Aorta (tissue), 5 donors: ENCODE measurements around the gene PERP. TPM values are rescaled to one million over a fixed set of nuclear protein-coding genes. Genes with fewer than 3 reads are reported as not detected.
A peak's percentile ranks its signal among the peaks of the same experiment; 100 is the strongest.

Experiments
- ATAC-seq: fragments of 200-7000 bp; cut with Tn5 transposase; one replicate; pipeline ENCODE4 v1.9.1; 2022; ENCODE audit warnings: moderate library complexity; ENCODE audit not compliant: low FRiP score
- DNase-seq, 2 donors: peaks; one replicate each; pipeline ENCODE4 v3.0.0-alpha.2; 2020
- H3K27ac ChIP-seq, 2 donors: one replicate each; pipeline ENCODE4 v1.5.1; 2013; ENCODE audit warnings: low read length in 2 of 2, mild to moderate bottlenecking in 2 of 2, moderate library complexity in 2 of 2, control low read depth in 1 of 2, inconsistent platforms in 1 of 2, low read depth in 1 of 2
- H3K27me3 ChIP-seq, 2 donors: one replicate each; pipeline ENCODE4 v1.6.1; 2013; ENCODE audit warnings: control low read depth in 1 of 2, low read length in 1 of 2, mild to moderate bottlenecking in 1 of 2, moderate library complexity in 1 of 2; ENCODE audit not compliant: insufficient read depth in 2 of 2, control insufficient read depth in 1 of 2
- H3K36me3 ChIP-seq, 2 donors: one replicate each; pipeline ENCODE4 v1.6.1; 2013; ENCODE audit warnings: control low read depth in 1 of 2, low read length in 1 of 2, mild to moderate bottlenecking in 1 of 2; ENCODE audit not compliant: insufficient read depth in 2 of 2, control insufficient read depth in 1 of 2
- H3K4me1 ChIP-seq, 2 donors: one replicate each; pipeline ENCODE4 v1.6.1; 2013; ENCODE audit warnings: low read length in 2 of 2, control low read depth in 1 of 2, mild to moderate bottlenecking in 1 of 2, moderate library complexity in 1 of 2; ENCODE audit not compliant: insufficient read depth in 2 of 2, control insufficient read depth in 1 of 2
- H3K4me3 ChIP-seq, 2 donors: one replicate each; pipeline ENCODE4 v1.5.1; 2013; ENCODE audit warnings: low read length in 2 of 2, control low read depth in 1 of 2, mild to moderate bottlenecking in 1 of 2
- H3K9me3 ChIP-seq: one replicate; pipeline ENCODE4 v1.6.1; 2013; ENCODE audit warnings: mild to moderate bottlenecking, low read length; ENCODE audit not compliant: control insufficient read depth
- WGBS, 2 donors: extraction: QIAGEN DNeasy Blood & Tissue Kit; methylation state at CpG; one replicate each; pipeline ENCODE4 v1.1.7; 2013; 5-methylcytosine and 5-hydroxymethylcytosine counted together
- intact Hi-C, 2 donors: fragments of 100-400 bp; cut with DNase I; formaldehyde crosslinking; loops; one replicate each; pipeline versions ENCODE4 v1.14.2 to v1.15.0; 2022
- long read RNA-seq, 2 donors: library from polyadenylated mRNA; unstranded; transcript quantifications; one replicate each; pipeline ENCODE4 v2.0.0, GENCODE V29; 2020 to 2021
- polyA plus RNA-seq, 2 donors: library from polyadenylated mRNA; stranded (reverse); fragments of 200-250 nt; gene quantifications; one replicate each; pipeline ENCODE4 v1.2.3, GENCODE V29; 2013
- total RNA-seq, 2 donors: library from RNA; stranded (reverse); fragmentation: NEBNext Ultra II Directional; extraction: Animal tissue kit (Norgen Biotek cat#: 25700); gene quantifications; one replicate each; pipeline ENCODE4 v1.2.1, GENCODE V29; 2021
- donor health status: healthy with polysubstance abuse.
- donor health status: Bipolar disorder and iron deficiency.
- donor health status: DM: no; HTN: no; CAD: no.
- donor health status: DM: no; HTN: no; CAD: no.
- donor health status: DM: yes; HTN: yes; CAD: no.

Gene PERP
- total RNA-seq (10 to 100 TPM; 14.8 to 16.9 TPM), polyA plus RNA-seq (10 to 100 TPM; 13.6 to 15.9 TPM)
- long read RNA-seq, donor 1, full-length matches to known transcripts, result 179 of 190 reads
- long read RNA-seq, donor 1, partial matches to known transcripts, result 6 of 190 reads
- long read RNA-seq, donor 1, other reads (novel, unspliced or antisense), result 5 of 190 reads
- long read RNA-seq, donor 2, full-length matches to known transcripts, result 54 of 56 reads
- long read RNA-seq, donor 2, partial matches to known transcripts, result 0 of 56 reads
- long read RNA-seq, donor 2, other reads (novel, unspliced or antisense), result 2 of 56 reads

DNA sequence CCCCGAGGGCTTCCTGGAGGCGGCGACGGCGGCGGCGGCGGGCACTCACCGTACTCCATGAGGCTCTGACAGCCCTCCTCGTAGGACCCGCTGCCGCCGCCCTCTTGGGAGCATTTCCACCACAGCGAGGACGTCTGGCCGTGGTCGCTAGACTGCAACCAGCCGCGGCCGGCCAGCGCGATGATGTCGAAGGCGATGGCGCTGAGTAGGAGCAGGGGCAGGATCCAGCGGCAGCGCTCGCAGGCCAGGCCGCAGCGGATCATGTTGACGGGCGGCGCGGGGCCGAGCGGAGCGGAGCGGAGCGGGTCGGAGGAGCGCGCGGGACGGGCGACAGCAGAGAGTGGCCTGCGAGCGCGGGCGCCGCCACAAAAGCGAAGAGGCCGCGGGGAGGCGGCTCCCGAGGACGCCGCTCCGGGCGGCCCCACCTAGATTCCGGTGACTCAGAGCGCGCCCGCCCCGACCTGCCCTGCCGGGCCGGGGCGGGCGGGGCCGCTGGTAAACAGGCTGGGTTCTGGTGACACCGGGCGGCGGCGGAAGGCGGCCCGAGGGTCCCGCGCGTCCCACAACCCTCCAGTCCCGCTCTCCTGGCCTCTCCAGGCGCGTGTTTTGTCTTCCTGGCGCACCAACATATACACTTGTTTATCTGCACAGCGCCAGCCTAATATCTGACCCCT lies at the start of gene PERP:
TSS of gene PERP (minus strand) at position 342 of the 674 bp plus-strand sequence. CDS start at position 263, 79 bp downstream.
- Histone ChIP-seq H3K4me3 (peak within 1 kb of the TSS; percentile 62 to 71), H3K27me3 (no peaks in the 10 kb centered on the region), H3K36me3 (no peaks in the 10 kb centered on the region), H3K27ac (peak within 1 kb of the TSS in 1 of 2 donors; percentile 7), H3K4me1 (no peaks in the 10 kb centered on the region), H3K9me3 (no peaks in the 10 kb centered on the region)
- intact Hi-C loops, result loop anchor here in 1 of 2 donors (5.0 kb wide), 1 partner anchor 400 kb away; no protein-coding TSS in a partner anchor
- 1% methylated on average over 76 to 83 of the region's 83 CpGs for WGBS, 2 donors
- peak; percentile 74 to 91 for DNase-seq
- ATAC-seq, result peak; percentile 90

DNA sequence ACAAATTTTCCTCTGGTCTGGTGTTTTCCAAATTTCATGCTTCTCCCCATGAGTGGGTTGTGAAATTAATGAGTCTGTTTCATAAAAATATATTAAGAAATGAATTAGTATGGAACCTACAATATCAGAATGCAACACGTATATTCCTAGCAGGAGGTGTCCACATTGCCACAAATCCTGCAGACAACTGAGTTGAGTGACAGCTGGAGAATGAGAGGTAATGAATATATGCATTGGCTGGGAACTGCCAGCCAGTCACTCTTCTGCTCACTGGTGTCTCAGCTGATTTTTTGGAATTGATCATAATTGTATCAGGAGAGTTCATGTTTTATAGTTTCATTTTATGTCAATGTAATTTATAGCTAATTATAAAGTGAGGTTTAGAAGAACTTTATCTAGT lies 48.2 kb upstream of the PERP start:
- Histone ChIP-seq H3K9me3 (no peaks in the 10 kb centered on the region), H3K27me3 (no peaks in the 10 kb centered on the region), H3K36me3 (no peaks in the 10 kb centered on the region), H3K4me1 (no peaks in the 10 kb centered on the region), H3K27ac (no peak overlapping the region), H3K4me3 (no peak overlapping the region)
- no peak for DNase-seq
- intact Hi-C loops, result no loop called here
- no peak for ATAC-seq
- WGBS, 2 donors, result 68 to 76% methylated on average over 1 of the region's 1 CpG

DNA sequence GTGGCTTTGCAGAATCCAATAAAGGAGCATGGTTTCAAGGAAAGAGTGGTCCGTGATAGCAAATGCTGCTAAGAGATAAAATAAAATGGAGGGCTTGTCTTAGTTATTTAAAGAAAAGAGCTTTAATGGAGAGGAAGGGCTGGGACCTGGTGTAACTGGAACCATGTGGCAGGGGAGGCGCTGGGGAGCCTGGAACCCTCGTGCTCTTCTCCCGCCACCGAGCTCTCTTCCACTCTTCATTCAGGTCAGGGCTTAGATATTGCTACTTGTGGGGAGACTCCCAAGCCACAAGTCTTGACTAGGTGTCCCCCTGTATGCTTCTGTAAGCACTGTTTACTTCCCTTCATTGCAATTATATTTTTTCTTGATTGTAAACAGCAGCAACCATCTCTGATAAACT lies 39.3 kb upstream of the PERP start:
- H3K4me1 ChIP-seq, result no peaks in the 10 kb centered on the region
- ATAC-seq (no peak), DNase-seq (no peak)
- no peak overlapping the region for H3K27ac ChIP-seq
- no peaks in the 10 kb centered on the region for H3K9me3 ChIP-seq
- intact Hi-C loops, result no loop called here
- no peak overlapping the region for H3K4me3 ChIP-seq
- no peaks in the 10 kb centered on the region for H3K27me3 ChIP-seq
- WGBS, 2 donors, result 86 to 88% methylated on average over 5 of the region's 5 CpGs
- H3K36me3 ChIP-seq, result no peaks in the 10 kb centered on the region

DNA sequence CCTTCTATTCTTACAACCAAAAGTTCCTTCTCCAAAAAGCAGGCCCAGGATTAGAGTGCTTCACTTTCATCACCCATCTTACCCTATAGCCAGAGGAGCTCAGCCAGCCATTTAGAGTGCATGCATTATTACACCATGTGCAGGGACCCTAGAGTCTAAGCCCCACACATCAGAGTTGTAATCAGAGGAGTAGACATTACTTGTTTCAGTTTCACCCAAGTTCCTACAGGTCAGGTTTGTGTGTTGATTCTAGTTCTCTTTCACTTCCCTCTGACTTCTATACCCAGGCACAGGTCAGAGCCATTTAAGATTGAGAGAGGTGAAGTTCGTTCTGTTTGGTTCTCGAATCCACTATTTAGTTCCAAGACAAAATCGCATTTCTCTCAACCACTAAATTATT lies 38.2 kb upstream of the PERP start:
- Histone ChIP-seq H3K4me3 (no peak overlapping the region), H3K36me3 (no peaks in the 10 kb centered on the region), H3K4me1 (no peaks in the 10 kb centered on the region), H3K9me3 (no peaks in the 10 kb centered on the region), H3K27me3 (no peaks in the 10 kb centered on the region), H3K27ac (no peak overlapping the region)
- 88 to 93% methylated on average over 3 of the region's 3 CpGs for WGBS, 2 donors
- intact Hi-C loops, result no loop called here
- ATAC-seq, result no peak
- DNase-seq, result no peak

DNA sequence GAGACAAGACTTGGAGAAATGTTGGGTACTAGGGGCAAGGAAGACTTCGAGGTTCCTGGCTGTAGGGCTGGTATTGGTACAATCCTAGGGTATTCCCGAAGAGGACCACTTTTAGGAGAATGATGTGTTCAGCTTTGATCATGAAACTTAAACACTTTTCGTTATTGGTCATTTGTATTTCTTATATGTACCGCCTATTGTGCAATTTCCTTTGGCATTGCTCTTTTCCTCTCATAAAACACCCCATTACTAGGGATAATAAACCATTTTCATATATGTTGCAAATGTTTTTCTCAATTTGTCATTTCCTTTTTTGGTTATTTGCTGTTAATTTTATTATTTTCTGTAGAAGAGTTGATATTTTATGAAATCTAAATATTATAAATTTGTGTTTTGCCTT lies 35.6 kb upstream of the PERP start:
- whole genome bisulfite sequencing, 2 donors, result 78 to 85% methylated on average over 4 of the region's 4 CpGs
- H3K36me3 ChIP-seq, result no peaks in the 10 kb centered on the region
- H3K9me3 ChIP-seq, result no peaks in the 10 kb centered on the region
- no peak overlapping the region for H3K4me3 ChIP-seq
- no peaks in the 10 kb centered on the region for H3K27me3 ChIP-seq
- DNase-seq (no peak), ATAC-seq (no peak)
- no peaks in the 10 kb centered on the region for H3K4me1 ChIP-seq
- intact Hi-C loops, result no loop called here
- H3K27ac ChIP-seq, result no peak overlapping the region

DNA sequence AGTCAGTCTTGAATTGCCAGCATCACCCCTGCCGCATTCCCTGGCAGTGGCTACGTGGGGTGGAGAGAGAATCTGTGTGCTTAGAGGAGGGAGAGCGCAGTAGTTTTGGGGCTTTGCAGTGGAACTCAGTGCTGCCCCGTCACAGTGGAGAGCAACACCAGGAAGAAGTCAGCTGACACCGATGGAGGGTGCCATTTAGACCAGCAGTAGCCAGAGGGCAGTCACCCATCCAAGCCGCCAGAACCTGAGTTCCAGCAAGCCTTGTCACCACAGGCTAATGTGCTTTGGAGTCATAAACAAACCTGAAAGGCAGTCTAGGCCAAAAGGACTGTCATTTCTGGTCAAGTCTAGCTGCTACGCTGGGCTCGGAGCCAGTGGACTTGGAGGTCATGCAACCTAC lies 22.0 kb upstream of the PERP start:
- intact Hi-C loops, result no loop called here
- WGBS, 2 donors, result 90 to 96% methylated on average over 8 of the region's 8 CpGs
- H3K9me3 ChIP-seq, result no peaks in the 10 kb centered on the region

DNA sequence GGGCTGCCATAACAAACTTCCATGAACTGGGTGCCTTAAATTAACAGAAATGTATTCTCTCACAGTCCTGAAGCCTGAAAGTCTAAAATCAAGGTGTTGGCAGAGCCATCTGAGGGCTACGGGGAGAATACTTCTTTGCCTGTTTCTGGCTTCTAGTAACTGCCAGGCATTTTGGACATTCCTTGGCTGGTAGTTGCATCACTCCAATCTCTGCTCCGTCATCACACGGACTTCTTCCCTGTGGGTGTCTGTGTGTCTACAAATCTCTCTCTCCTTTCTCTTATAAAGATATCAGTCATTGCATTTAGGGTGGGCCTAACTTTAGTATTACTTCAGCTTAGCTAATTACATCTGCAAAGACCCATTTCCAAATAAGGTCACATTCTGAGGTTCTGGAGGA lies 20.9 kb upstream of the PERP start:
- 77 to 80% methylated on average over 3 of the region's 3 CpGs for WGBS, 2 donors
- no peak for ATAC-seq

More for the DNA sequence above, 22.0 kb upstream of the PERP start:
- no peaks in the 10 kb centered on the region for H3K36me3 ChIP-seq
- H3K27ac ChIP-seq, result no peak overlapping the region
- peak; percentile 44 for ATAC-seq
- no peak overlapping the region for H3K4me3 ChIP-seq
- no peaks in the 10 kb centered on the region for H3K27me3 ChIP-seq
- no peaks in the 10 kb centered on the region for H3K4me1 ChIP-seq
- DNase-seq, result no peak

DNA sequence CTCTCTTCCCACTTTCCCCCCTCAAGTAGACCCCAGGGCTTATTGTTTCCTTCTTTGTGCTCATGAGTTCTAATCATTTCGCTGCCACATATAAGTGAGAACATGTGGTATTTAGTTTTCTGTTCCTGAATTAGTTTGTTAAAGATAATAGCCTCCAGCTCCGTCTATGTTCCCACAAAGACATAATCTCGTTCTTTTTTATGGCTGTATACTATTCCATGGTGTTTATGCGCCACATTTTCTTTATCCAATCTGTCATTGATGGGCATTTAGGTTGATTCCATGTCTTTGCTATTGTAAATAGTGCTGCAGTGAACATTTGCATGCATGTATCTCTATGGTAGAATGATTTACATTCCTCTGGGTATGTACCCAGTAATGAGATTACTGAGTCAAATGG lies 16.9 kb upstream of the PERP start:
- ATAC-seq (no peak), DNase-seq (no peak)
- Histone ChIP-seq H3K4me3 (no peak overlapping the region), H3K27me3 (no peaks in the 10 kb centered on the region), H3K36me3 (no peaks in the 10 kb centered on the region), H3K4me1 (no peaks in the 10 kb centered on the region), H3K9me3 (no peaks in the 10 kb centered on the region), H3K27ac (no peak overlapping the region)
- intact Hi-C loops, result no loop called here
- WGBS, 2 donors, result 81 to 95% methylated on average over 4 of the region's 4 CpGs

More for the DNA sequence above, 20.9 kb upstream of the PERP start:
- intact Hi-C loops, result no loop called here
- H3K9me3 ChIP-seq, result no peaks in the 10 kb centered on the region
- no peak for DNase-seq
- no peaks in the 10 kb centered on the region for H3K36me3 ChIP-seq
- H3K27ac ChIP-seq, result no peak overlapping the region
- H3K4me1 ChIP-seq, result no peaks in the 10 kb centered on the region
- no peak overlapping the region for H3K4me3 ChIP-seq
- no peaks in the 10 kb centered on the region for H3K27me3 ChIP-seq

DNA sequence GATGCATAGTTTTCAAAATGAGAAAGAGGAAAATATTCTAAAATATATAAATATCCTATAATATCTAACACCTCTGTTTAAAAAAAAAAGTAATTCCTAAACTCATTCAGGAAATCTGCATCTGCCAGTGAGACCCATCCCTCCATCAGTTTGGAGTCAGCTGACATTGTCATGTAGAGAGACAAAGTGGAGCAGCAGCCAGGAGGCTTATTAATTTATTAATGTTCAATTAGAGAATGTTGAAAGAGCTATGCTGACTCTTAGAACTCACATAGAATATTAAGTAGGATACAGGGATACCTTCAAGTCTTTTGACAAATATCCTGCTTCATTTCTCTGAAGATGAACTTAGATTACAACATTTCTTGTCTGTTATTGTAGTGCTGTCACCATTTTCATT lies 12.8 kb upstream of the PERP start:
- intact Hi-C loops, result loop anchor here (5.0 to 10.0 kb wide), 6 partner anchors 155 to 645 kb away; partner anchors contain the start of gene HEBP2 (in 2 of the 2)
- Histone ChIP-seq H3K9me3 (no peaks in the 10 kb centered on the region), H3K27ac (no peak overlapping the region), H3K27me3 (no peaks in the 10 kb centered on the region), H3K36me3 (no peaks in the 10 kb centered on the region), H3K4me1 (no peaks in the 10 kb centered on the region), H3K4me3 (no peak overlapping the region)
- no peak for DNase-seq
- ATAC-seq, result no peak
